OCI-LY1 (cell line): ENCODE measurements around the gene PBX1.

Experiments used
- H2AFZ ChIP-seq: fragments of 200-600 bp; sonication (generic), shearing (Covaris generic); 2 replicates; pipeline ENCODE4 v1.6.0; 2014; ENCODE audit warnings: antibody characterized with exemption, mild to moderate bottlenecking, low read length
- H3F3A ChIP-seq: fragments of 200-600 bp; sonication (generic), shearing (Covaris generic); 2 replicates; pipeline ENCODE4 v1.6.0; 2014; ENCODE audit warnings: mild to moderate bottlenecking, antibody characterized with exemption, low read length, moderate library complexity; ENCODE audit not compliant: insufficient read depth
- H3K27ac ChIP-seq: fragments of 200-600 bp; sonication (generic); 2 replicates; pipeline ENCODE4 v1.5.1; 2014; ENCODE audit warnings: low read length, mixed run types, mild to moderate bottlenecking, low read depth; ENCODE audit not compliant: poor library complexity, severe bottlenecking
- H3K27me3 ChIP-seq: fragments of 200-600 bp; sonication (generic); 2 replicates; pipeline ENCODE4 v1.6.0; 2014; ENCODE audit warnings: antibody characterized with exemption, mild to moderate bottlenecking, low read length, moderate library complexity; ENCODE audit not compliant: insufficient read depth
- H3K36me3 ChIP-seq: fragments of 200-600 bp; sonication (generic); 2 replicates; pipeline ENCODE4 v1.6.1; 2014; ENCODE audit warnings: mild to moderate bottlenecking, antibody characterized with exemption, low read length, moderate library complexity, mixed read lengths; ENCODE audit not compliant: insufficient read depth
- H3K4me1 ChIP-seq: fragments of 200-600 bp; sonication (generic); 2 replicates; pipeline ENCODE4 v1.5.1; 2014; ENCODE audit warnings: mild to moderate bottlenecking, low read length, moderate library complexity; ENCODE audit not compliant: insufficient read depth, severe bottlenecking
- H3K4me2 ChIP-seq: fragments of 200-600 bp; sonication (generic), shearing (Covaris generic); 2 replicates; pipeline ENCODE4 v1.6.1; 2014; ENCODE audit warnings: low read length
- H3K4me3 ChIP-seq: fragments of 200-600 bp; sonication (generic); 2 replicates; pipeline ENCODE4 v1.5.1; 2014; ENCODE audit warnings: low read length, low read depth, mild to moderate bottlenecking, mixed read lengths; ENCODE audit not compliant: poor library complexity, severe bottlenecking
- H3K79me2 ChIP-seq: fragments of 200-600 bp; shearing (Covaris generic); 2 replicates; pipeline ENCODE4 v1.6.1; 2016; ENCODE audit warnings: mixed run types, low read length, mixed read lengths; ENCODE audit not compliant: insufficient read depth
- H3K9ac ChIP-seq: fragments of 200-600 bp; sonication (generic), shearing (Covaris generic); 2 replicates; pipeline ENCODE4 v1.6.1; 2014; ENCODE audit warnings: mild to moderate bottlenecking, low read length, mixed read lengths
- H3K9me2 ChIP-seq: fragments of 200-600 bp; sonication (generic), shearing (Covaris generic); 2 replicates; pipeline ENCODE4 v1.6.1; 2014; ENCODE audit warnings: low read depth, mild to moderate bottlenecking, low read length, mixed read lengths
- H3K9me3 ChIP-seq: fragments of 200-600 bp; shearing (Covaris generic); 2 replicates; pipeline ENCODE4 v1.6.1; 2014; ENCODE audit warnings: low read length, mixed read lengths
- H4K20me1 ChIP-seq: fragments of 200-600 bp; sonication (generic), shearing (Covaris generic); 2 replicates; pipeline ENCODE4 v1.6.0; 2016; ENCODE audit warnings: mild to moderate bottlenecking, low read length; ENCODE audit not compliant: insufficient read depth
- EZH2 ChIP-seq: fragments of 200-600 bp; sonication (generic), shearing (Covaris generic); IDR thresholded peaks from 2 replicates; pipeline ENCODE4 v1.8.0; 2017; ENCODE audit warnings: borderline replicate concordance, mixed run types, mild to moderate bottlenecking, antibody characterized with exemption, low read length, moderate library complexity, mixed read lengths
- TF ChIP-seq, protein P1 (sequence below): fragments of 200-600 bp; sonication (generic), shearing (Covaris generic); IDR thresholded peaks from 2 replicates; pipeline ENCODE4 v1.5.1; 2017; ENCODE audit warnings: mild to moderate bottlenecking, antibody characterized with exemption, low read length, moderate library complexity, mixed read lengths

Gene PBX1

DNA sequence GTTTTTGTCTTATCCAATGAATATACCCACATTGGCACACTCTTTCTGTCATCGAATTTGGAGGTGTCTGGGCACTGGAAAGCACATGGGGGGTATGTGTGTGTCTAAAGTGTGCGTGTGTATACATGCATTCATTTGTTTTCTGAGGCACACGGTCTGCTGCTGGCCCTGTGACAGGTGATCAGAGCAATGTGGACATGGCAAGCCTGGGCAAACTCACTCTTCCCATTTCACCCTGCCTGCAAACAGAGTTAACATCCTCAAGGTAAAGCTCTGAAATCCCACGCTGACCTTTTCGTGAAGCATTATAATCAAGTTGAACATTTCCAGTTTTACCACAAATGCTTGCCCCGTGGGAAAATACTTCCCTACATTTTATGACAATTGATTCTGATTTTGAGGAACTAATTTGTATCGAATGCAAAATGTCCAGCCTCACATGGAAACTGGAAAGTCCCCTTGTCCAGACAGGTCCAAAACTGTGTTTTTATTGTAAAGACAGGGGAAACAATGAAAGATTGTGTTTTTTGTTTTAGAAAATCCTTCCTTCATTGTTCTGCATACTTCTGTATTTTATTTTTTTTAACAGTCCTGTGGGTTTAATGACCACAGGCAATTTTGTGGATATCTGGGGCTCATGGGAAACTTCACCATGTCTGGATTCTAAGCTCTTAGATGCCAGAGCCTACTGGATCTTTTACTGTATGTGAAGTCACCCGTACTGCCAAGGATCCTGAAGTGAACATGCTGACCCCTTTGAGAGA lies 160.9 kb downstream of the PBX1 start:
- no peaks in the 10 kb centered on the region for H4K20me1 ChIP-seq
- no peak overlapping the region for H2AFZ ChIP-seq
- no peaks in the 10 kb centered on the region for H3F3A ChIP-seq
- no peak overlapping the region for H3K27ac ChIP-seq
- H3K79me2 ChIP-seq, result no peaks in the 10 kb centered on the region
- H3K9me3 ChIP-seq, result no peaks in the 10 kb centered on the region
- no peaks in the 10 kb centered on the region for H3K9me2 ChIP-seq
- no peak for TF ChIP-seq EZH2
- TF ChIP-seq, protein P1, sequence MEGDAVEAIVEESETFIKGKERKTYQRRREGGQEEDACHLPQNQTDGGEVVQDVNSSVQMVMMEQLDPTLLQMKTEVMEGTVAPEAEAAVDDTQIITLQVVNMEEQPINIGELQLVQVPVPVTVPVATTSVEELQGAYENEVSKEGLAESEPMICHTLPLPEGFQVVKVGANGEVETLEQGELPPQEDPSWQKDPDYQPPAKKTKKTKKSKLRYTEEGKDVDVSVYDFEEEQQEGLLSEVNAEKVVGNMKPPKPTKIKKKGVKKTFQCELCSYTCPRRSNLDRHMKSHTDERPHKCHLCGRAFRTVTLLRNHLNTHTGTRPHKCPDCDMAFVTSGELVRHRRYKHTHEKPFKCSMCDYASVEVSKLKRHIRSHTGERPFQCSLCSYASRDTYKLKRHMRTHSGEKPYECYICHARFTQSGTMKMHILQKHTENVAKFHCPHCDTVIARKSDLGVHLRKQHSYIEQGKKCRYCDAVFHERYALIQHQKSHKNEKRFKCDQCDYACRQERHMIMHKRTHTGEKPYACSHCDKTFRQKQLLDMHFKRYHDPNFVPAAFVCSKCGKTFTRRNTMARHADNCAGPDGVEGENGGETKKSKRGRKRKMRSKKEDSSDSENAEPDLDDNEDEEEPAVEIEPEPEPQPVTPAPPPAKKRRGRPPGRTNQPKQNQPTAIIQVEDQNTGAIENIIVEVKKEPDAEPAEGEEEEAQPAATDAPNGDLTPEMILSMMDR, result no peak
- no peaks in the 10 kb centered on the region for H3K36me3 ChIP-seq
- H3K27me3 ChIP-seq, result no peaks in the 10 kb centered on the region
- H3K4me1 ChIP-seq, result no peaks in the 10 kb centered on the region
- no peak overlapping the region for H3K4me2 ChIP-seq
- no peak overlapping the region for H3K9ac ChIP-seq
- no peak overlapping the region for H3K4me3 ChIP-seq

DNA sequence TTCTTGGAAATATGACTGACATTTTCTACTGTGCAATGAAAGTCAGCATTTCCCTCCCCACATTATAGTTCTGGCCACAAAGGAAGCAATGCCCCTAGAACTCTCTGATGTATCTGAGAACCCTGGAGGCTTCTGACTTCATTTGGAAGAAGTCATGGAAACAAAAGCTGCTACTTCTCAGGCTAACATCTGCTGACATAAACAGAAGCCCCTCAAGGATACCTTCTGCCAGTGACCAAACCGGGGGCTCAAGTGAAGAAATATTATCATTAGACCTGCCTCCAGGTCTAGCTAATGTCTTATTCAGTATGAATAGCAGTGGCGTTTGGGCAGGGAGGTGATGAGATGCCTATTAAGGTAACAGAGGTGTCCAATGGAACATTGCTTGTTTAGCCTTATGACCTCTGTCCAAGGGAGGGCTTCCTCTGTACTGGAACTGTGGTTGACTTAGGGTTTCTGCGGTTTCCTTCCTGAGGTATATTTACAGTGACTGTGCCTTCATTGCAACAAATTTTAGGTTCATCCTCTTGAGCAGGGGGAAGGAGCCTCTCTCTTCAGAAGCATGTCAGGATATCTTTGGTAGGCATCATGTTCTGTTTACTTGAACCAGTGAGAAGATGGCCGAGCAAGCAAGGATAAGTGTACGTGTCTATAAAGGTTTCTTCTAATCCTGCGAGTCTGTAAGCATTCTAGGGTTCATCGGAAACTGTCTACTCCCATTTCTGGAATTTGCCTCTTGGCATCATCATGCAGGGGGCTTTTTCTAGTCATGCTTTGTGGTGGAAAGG lies 161.7 kb downstream of the PBX1 start:
- H3K27ac ChIP-seq, result no peak overlapping the region
- H3K36me3 ChIP-seq, result no peaks in the 10 kb centered on the region
- H3K27me3 ChIP-seq, result no peaks in the 10 kb centered on the region
- no peaks in the 10 kb centered on the region for H3K9me2 ChIP-seq
- no peaks in the 10 kb centered on the region for H3F3A ChIP-seq
- no peak overlapping the region for H3K9ac ChIP-seq
- no peaks in the 10 kb centered on the region for H3K4me1 ChIP-seq
- H2AFZ ChIP-seq, result no peak overlapping the region
- no peak overlapping the region for H3K4me2 ChIP-seq
- no peaks in the 10 kb centered on the region for H4K20me1 ChIP-seq
- H3K4me3 ChIP-seq, result no peak overlapping the region
- TF ChIP-seq, protein P1, result no peak
- TF ChIP-seq EZH2, result no peak
- no peaks in the 10 kb centered on the region for H3K9me3 ChIP-seq
- no peaks in the 10 kb centered on the region for H3K79me2 ChIP-seq

DNA sequence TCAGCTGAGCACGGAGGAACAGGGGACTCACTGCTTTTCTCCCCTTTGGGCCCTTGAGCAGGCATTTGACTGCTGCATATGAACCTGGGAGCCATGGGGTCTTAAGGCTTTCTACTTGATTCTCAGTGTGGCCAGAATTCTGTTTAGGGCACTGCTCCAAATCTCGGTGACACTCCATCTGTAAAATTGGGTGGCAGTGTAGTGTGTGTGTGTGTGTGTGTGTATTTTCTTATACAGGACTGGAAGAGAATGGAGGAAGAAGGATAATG lies 162.2 kb downstream of the PBX1 start:
- no peaks in the 10 kb centered on the region for H3K36me3 ChIP-seq
- no peak overlapping the region for H3K4me2 ChIP-seq
- H3K9ac ChIP-seq, result no peak overlapping the region
- no peaks in the 10 kb centered on the region for H3F3A ChIP-seq
- no peak overlapping the region for H3K4me3 ChIP-seq
- H3K4me1 ChIP-seq, result no peaks in the 10 kb centered on the region
- no peak for TF ChIP-seq EZH2
- TF ChIP-seq, protein P1, result no peak
- H3K27me3 ChIP-seq, result no peaks in the 10 kb centered on the region
- H3K9me2 ChIP-seq, result no peaks in the 10 kb centered on the region
- H4K20me1 ChIP-seq, result no peaks in the 10 kb centered on the region
- no peaks in the 10 kb centered on the region for H3K9me3 ChIP-seq
- no peak overlapping the region for H2AFZ ChIP-seq
- no peaks in the 10 kb centered on the region for H3K79me2 ChIP-seq
- no peak overlapping the region for H3K27ac ChIP-seq
